Measurements from ENCODE around the gene ARID4B. TPM values are rescaled to one million over a fixed set of nuclear protein-coding genes. Genes with fewer than 3 reads are reported as not detected.

The ARID4B gene
- total and polyA plus RNA-seq, 5 donors from 2014 or later, result 52.6 to 192 (median 58.6) TPM

Other genes starting within 250 kb of the ARID4B start
- 102 TPM for gene TOMM20, start 199.3 kb downstream of the ARID4B start, total RNA-seq
- gene TOMM20, start 199.3 kb downstream of the ARID4B start, polyA plus RNA-seq, result 10 to 100 TPM; 50.5 to 67.9 (median 55.2) TPM
- gene RBM34, start 166.9 kb downstream of the ARID4B start, total RNA-seq, result 175 TPM
- gene RBM34, start 166.9 kb downstream of the ARID4B start, polyA plus RNA-seq, result 10 to 100 TPM; 68.9 to 74.8 (median 70.2) TPM
- gene GGPS1, start 391 bp upstream of the ARID4B start, total RNA-seq, result 30.8 TPM
- gene GGPS1, start 391 bp upstream of the ARID4B start, polyA plus RNA-seq, result 10 to 100 TPM; 60.2 to 82.0 (median 78.4) TPM
- 19.7 TPM for gene TBCE, start 39.2 kb upstream of the ARID4B start, total RNA-seq
- gene TBCE, start 39.2 kb upstream of the ARID4B start, polyA plus RNA-seq, result 10 to 100 TPM; 13.9 to 21.4 (median 19.1) TPM
- gene B3GALNT2, start 176.3 kb upstream of the ARID4B start, total RNA-seq, result 6.6 TPM
- 1 to 10 TPM; 1.5 to 6.3 (median 4.1) TPM for gene B3GALNT2, start 176.3 kb upstream of the ARID4B start, polyA plus RNA-seq